RWPE1 (cell line): ENCODE results near the gene AKAP7.

Experiments used
- CTCF ChIA-PET: fragments of 350-600 bp; sonication (Branson Sonifier 250); formaldehyde crosslinking; extraction: SDS; loops from one replicate; lab custom pipeline; 2021; lab: Yijun Ruan, JAX
- POLR2A ChIA-PET: fragments of 400-600 bp; formaldehyde crosslinking; extraction: SDS; loops from one replicate; lab custom pipeline; 2020; ENCODE audit warnings: antibody characterized with exemption; ENCODE audit not compliant: low non-redundant PET; lab: Yijun Ruan, JAX
- DNase-seq: peaks from one replicate; pipeline ENCODE4 v3.0.0; 2012; ENCODE audit warnings: low spot score
- H3K27ac ChIP-seq: fragments of 450-650 bp; 2 replicates; pipeline ENCODE4 v1.5.1; 2017
- CTCF ChIP-seq: fragments of 450-650 bp; conservative IDR thresholded peaks from 2 replicates; pipeline ENCODE4 v1.5.1; 2017; ENCODE audit warnings: low read depth, mild to moderate bottlenecking

Gene AKAP7

DNA sequence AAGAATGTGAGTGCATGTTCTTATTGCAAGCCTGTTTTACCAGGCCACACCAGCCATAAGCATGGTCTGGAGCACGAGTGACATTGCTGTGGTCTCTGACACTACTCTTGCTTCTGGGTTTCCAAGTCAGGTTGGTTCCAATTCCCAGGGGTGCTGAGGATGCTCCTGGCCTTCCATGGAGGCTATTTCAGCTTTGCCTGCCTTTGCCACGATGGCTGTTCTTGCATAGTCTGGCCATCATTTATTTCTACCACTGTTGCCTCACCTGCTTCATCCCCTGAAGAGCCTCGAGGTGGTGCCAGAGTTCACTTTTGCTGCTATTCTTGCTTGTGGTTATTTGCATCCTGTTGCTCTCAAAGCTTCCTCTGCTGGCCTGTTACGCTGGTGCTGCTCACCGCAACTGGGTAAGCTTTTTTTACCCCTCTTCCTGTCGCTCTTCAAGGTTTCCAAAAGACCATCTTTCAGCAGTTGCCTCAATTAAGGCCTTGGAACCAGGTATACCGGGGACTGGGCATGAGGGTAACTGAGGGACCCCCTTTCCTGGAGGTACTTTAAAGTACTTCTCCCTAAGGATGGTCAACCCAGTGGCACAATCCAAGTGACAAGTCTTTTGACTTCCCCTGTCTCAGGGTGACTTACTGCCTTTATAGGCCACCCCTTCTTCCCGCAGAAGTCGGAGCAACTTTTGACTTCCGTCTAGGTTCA, 64.5 kb downstream of the AKAP7 start:
- ChIA-PET POLR2A (no interaction called here), CTCF (interaction anchor here (0.6 to 1.5 kb wide), 2 partner anchors 9 to 334 kb away, joined by 4 to 8 read pairs; no protein-coding TSS in a partner anchor)
- peak; percentile 13 for DNase-seq
- no peak overlapping the region for H3K27ac ChIP-seq
- TF ChIP-seq CTCF = no peak

DNA sequence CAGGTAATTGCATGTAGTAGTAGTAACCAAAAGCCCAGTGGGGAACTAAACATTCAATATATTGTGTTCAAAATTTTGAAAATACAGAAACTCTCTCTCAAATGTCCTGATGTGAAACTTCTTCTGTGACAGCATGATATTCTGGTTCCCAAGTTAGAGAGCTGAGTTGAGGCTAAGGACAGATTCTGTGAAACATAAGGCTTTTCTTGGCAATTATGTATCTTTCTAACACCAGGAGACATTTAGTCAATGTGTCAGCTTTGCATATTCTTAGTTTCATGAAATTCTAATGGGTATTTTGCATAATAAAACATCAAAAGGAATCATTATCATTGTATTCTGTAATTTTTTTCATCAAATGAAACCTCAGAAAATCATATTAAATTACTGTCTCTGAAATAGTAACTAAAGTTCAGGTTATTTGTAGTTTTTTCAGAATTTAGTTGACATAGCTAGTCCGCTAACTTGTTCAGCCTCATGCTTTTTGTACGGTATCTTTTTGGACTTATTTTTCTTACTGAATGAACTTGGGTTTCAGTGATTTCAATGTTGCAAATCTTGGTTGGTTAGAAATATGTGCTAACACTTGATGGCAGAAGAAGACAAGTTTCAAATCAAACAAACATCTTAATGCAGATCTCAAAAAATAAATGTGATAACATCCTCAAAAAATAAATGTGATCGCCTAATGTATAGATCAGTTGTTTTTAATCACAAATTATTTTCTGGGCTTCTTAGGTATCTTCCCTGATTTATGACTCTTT, 70.4 kb downstream of the AKAP7 start:
- POLR2A ChIA-PET = no interaction called here

GRCh38 chr6:131206463-131207251, 71.4 kb downstream of the AKAP7 start:
- POLR2A ChIA-PET = no interaction called here
- DNase-seq = no peak
- CTCF ChIA-PET = no interaction called here
- TF ChIP-seq CTCF = no peak
- H3K27ac ChIP-seq = no peak overlapping the region

More for the DNA sequence above, 70.4 kb downstream of the AKAP7 start:
- TF ChIP-seq CTCF = no peak
- CTCF ChIA-PET = no interaction called here
- DNase-seq = no peak
- no peak overlapping the region for H3K27ac ChIP-seq

DNA sequence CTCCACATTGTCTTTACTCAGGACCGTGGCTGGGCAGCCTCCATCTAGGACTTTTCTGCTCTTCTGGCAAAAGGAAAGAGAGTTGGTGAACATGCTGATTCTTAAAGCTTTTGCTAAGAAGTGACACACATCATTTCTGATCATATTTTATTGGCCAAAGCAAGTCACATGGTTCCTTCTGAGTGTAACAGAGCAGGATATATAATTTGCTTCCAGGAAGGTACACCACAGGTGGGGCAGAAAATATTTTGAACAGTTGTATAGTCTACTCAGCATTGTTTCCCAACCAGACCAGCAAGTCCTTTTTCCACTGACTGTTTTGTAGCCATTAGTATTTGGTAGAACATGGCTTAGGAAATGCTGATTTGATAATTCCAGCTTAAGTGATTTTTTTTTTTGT, 73.5 kb downstream of the AKAP7 start:
- CTCF ChIA-PET = interaction anchor here (0.6 to 0.7 kb wide), 2 partner anchors 9 to 717 kb away, joined by 4 read pairs; no protein-coding TSS in a partner anchor

GRCh38 chr6:131210469-131210868, 75.2 kb downstream of the AKAP7 start:
- no peak for TF ChIP-seq CTCF
- POLR2A ChIA-PET = no interaction called here
- H3K27ac ChIP-seq = no peak overlapping the region
- CTCF ChIA-PET = no interaction called here
- DNase-seq = no peak

More for the DNA sequence above, 73.5 kb downstream of the AKAP7 start:
- TF ChIP-seq CTCF = no peak
- DNase-seq = no peak
- no peak overlapping the region for H3K27ac ChIP-seq
- POLR2A ChIA-PET = no interaction called here

DNA sequence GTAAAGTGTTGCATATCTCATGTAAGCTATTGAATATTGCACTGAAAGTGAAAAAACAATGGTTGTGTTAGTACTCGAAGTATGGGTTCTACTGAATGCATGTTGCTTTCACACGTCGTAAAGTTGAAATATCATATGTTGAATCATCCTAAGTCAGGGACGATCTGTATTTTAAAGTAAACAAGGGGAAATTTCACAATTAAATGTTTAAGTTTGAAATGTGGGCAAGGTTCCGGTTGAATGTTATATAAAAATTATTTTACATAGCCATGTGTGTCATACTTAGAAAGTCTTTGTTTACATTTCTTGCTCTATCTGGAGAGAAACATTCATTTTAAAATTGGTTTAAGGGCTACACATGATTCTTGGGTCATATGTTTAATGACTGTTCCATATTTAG, 76.8 kb downstream of the AKAP7 start:
- TF ChIP-seq CTCF = no peak
- H3K27ac ChIP-seq = no peak overlapping the region
- POLR2A ChIA-PET = no interaction called here
- CTCF ChIA-PET = no interaction called here
- DNase-seq = no peak
